PC-3 (cell line): Measurements from ENCODE around the gene HES2. TPM values are rescaled to one million over a fixed set of nuclear protein-coding genes. Genes with fewer than 3 reads are reported as not detected.

Experiments used
- ATAC-seq: fragments of 200-7000 bp; cut with Tn5 transposase; 2 replicates; pipeline ENCODE4 v1.9.1; 2020; ENCODE audit warnings: mild to moderate bottlenecking, moderate library complexity
- BruUV-seq: library from RNA; stranded (reverse); fragments of 400-500 nt; replicated peaks from 2 replicates; lab custom pipeline; 2021; lab: Mats Ljungman, UMichigan
- CTCF ChIA-PET: fragments of 300-600 bp; sonication (Branson Sonifier 250); formaldehyde crosslinking; loops from one replicate; lab custom pipeline; 2022; ENCODE audit warnings: antibody characterized with exemption; lab: Charles Lee
- POLR2A ChIA-PET: fragments of 300-600 bp; sonication (Branson Sonifier 250); formaldehyde crosslinking; loops from one replicate; lab custom pipeline; 2022; ENCODE audit warnings: antibody characterized with exemption; ENCODE audit not compliant: unreplicated experiment; lab: Charles Lee
- DNase-seq: peaks from one replicate; pipeline ENCODE4 v3.0.0-alpha.2; 2015
- H2AFZ ChIP-seq: fragments of 300-600 bp; sonication (generic); 2 replicates; pipeline ENCODE4 v1.6.0; 2016; ENCODE audit warnings: antibody characterized with exemption, low read length
- H3F3A ChIP-seq: fragments of 300-600 bp; sonication (generic); one replicate; pipeline ENCODE4 v1.6.0; 2017; ENCODE audit warnings: antibody characterized with exemption, low read length, control low read depth, mild to moderate bottlenecking; ENCODE audit not compliant: unreplicated experiment
- H3K27ac ChIP-seq: fragments of 300-600 bp; sonication (generic); 2 replicates; pipeline ENCODE4 v1.5.1; 2016; ENCODE audit warnings: mild to moderate bottlenecking, low read length
- H3K27me3 ChIP-seq: fragments of 300-600 bp; sonication (generic); 2 replicates; pipeline ENCODE4 v1.6.1; 2016; ENCODE audit warnings: low read length, mixed read lengths
- H3K36me3 ChIP-seq: fragments of 300-600 bp; sonication (generic); 2 replicates; pipeline ENCODE4 v1.6.1; 2016; ENCODE audit warnings: low read depth, mixed run types, low read length, mixed read lengths
- H3K4me1 ChIP-seq: fragments of 300-600 bp; sonication (generic); 2 replicates; pipeline ENCODE4 v1.5.1; 2016; ENCODE audit warnings: low read length; ENCODE audit not compliant: insufficient read depth
- H3K4me2 ChIP-seq: fragments of 300-600 bp; sonication (generic); 2 replicates; pipeline ENCODE4 v1.6.0; 2016; ENCODE audit warnings: low read length
- H3K4me3 ChIP-seq: fragments of 300-600 bp; sonication (generic); 2 replicates; pipeline ENCODE4 v1.5.1; 2016; ENCODE audit warnings: mild to moderate bottlenecking, low read length, mixed read lengths
- H3K79me2 ChIP-seq: fragments of 300-600 bp; sonication (generic); 2 replicates; pipeline ENCODE4 v1.6.1; 2017; ENCODE audit warnings: low read length, mixed read lengths
- H3K9ac ChIP-seq: fragments of 300-600 bp; sonication (generic); 2 replicates; pipeline ENCODE4 v1.6.0; 2016; ENCODE audit warnings: mild to moderate bottlenecking, low read length
- H3K9me2 ChIP-seq: fragments of 300-600 bp; sonication (generic); replicated peaks from 2 replicates; pipeline ENCODE4 v1.6.1; 2016; ENCODE audit warnings: mixed run types, low read length, mixed read lengths
- H3K9me3 ChIP-seq: fragments of 300-600 bp; sonication (generic); 2 replicates; pipeline ENCODE4 v1.6.1; 2016; ENCODE audit warnings: low read length, mixed read lengths
- H4K20me1 ChIP-seq: fragments of 300-600 bp; sonication (generic); 2 replicates; pipeline ENCODE4 v1.6.1; 2016; ENCODE audit warnings: low read length, mixed read lengths
- CTCF ChIP-seq: fragments of 300-600 bp; sonication (generic); conservative IDR thresholded peaks from 2 replicates; pipeline ENCODE4 v1.5.1; 2017; ENCODE audit warnings: antibody characterized with exemption, low read depth, mild to moderate bottlenecking, low read length
- EZH2 ChIP-seq: fragments of 300-600 bp; sonication (generic); IDR thresholded peaks from one replicate; pipeline ENCODE4 v1.6.1; 2017; ENCODE audit warnings: antibody characterized with exemption, mild to moderate bottlenecking, low read length; ENCODE audit not compliant: unreplicated experiment
- EZH2phosphoT487 ChIP-seq: fragments of 300-600 bp; sonication (generic); IDR thresholded peaks from 2 replicates; pipeline ENCODE4 v1.6.1; 2018; ENCODE audit warnings: mild to moderate bottlenecking, antibody characterized with exemption, low read length, borderline replicate concordance
- intact Hi-C: fragments of 100-400 bp; cut with micrococcal nuclease; formaldehyde crosslinking; loops from 2 replicates; pipeline ENCODE4 v1.9.0; 2023
- total RNA-seq: library from RNA; depleted of rRNA; stranded (reverse); fragments of >200 nt; gene quantifications from 2 replicates; pipeline ENCODE4 v1.2.3, GENCODE V29; 2014

HES2 gene
- total RNA-seq, 1 experiment from 2014 or later, result 42.9 TPM

GRCh38 chr1:6461538-6462411, 42.1 kb upstream of the HES2 start:
- Histone ChIP-seq H3K36me3 (peaks cover 16% of the 10 kb centered on the region), H3K4me1 (no peaks in the 10 kb centered on the region), H3K27ac (no peak overlapping the region), H3K27me3 (no peaks in the 10 kb centered on the region), H3K9me3 (no peaks in the 10 kb centered on the region), H3K9ac (no peak overlapping the region), H4K20me1 (no peaks in the 10 kb centered on the region), H2AFZ (no peak overlapping the region), H3K4me2 (no peak overlapping the region), H3K4me3 (no peak overlapping the region), H3K9me2 (no peaks in the 10 kb centered on the region), H3K79me2 (no peaks in the 10 kb centered on the region), H3F3A (no peaks in the 10 kb centered on the region)
- TF ChIP-seq EZH2phosphoT487 (no peak), CTCF (no peak), EZH2 (no peak)
- POLR2A ChIA-PET, result no interaction called here
- intact Hi-C loops, result no loop called here
- BruUV-seq, result no TSS peak
- CTCF ChIA-PET, result no interaction called here
- DNase-seq, result no peak
- ATAC-seq, result no peak

DNA sequence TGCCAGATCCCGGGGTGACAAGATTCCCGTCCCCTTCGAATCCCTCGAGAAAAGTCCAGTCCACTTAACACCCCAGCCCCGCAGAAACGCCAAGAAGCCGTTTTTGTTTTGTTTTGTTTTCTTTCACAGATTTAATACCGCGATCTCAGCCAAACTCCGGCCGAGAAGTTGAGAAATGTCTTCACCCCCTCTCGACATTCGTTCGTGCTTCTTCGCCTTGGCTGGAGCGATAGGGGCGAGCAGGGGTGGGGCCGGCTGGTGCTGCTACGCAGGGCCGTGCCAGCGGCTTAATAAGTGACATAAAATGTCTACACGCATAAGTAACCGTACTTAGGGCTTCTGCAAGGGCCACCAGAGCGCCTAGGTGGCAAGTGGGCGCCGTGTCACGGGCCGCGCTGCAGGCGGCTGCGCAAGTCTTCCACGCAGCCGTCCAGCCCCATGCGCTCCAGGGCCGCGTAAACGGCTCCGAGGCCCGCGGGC, 41.4 kb upstream of the HES2 start:
- Histone ChIP-seq H3K27me3 (no peaks in the 10 kb centered on the region), H3K4me1 (no peaks in the 10 kb centered on the region), H3K4me3 (no peak overlapping the region), H3K9me3 (no peaks in the 10 kb centered on the region), H3F3A (no peaks in the 10 kb centered on the region), H3K4me2 (no peak overlapping the region), H3K79me2 (no peaks in the 10 kb centered on the region), H4K20me1 (no peaks in the 10 kb centered on the region), H3K27ac (no peak overlapping the region), H3K9ac (no peak overlapping the region), H3K9me2 (no peaks in the 10 kb centered on the region), H3K36me3 (peaks cover 16% of the 10 kb centered on the region), H2AFZ (no peak overlapping the region)
- ChIA-PET CTCF (no interaction called here), POLR2A (no interaction called here)
- DNase-seq (no peak), ATAC-seq (no peak)
- no TSS peak for BruUV-seq
- TF ChIP-seq EZH2 (no peak), CTCF (no peak), EZH2phosphoT487 (no peak)
- intact Hi-C loops, result no loop called here
